Measurements from ENCODE around the gene THAP12.

The THAP12 gene

DNA sequence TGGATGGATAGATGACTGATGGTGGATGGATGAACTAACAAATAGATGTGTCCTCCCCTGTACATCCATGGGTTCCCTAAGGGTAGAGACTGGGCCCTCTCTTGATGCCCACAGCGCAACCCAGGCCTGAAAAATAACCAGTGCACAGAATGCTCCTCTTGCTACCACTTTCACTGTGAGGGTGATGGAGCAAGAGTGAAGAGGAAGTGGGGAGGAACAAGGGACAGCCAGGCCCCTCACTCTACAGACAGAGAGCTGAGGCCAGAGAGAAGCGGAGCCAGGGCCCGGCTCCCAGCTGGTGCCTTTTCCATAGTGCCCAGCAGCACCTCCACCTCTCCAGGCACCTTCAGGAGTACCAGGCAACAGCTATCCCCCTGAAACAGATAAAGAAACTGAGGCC, 67.7 kb downstream of the THAP12 start:
- no peak overlapping the region for H3K4me3 ChIP-seq (ENCODE audit: low read length)
- no peak for TF ChIP-seq ZNF274 (IDR thresholded peaks at IDR 0.05; ENCODE audit: low read depth, low read length)

DNA sequence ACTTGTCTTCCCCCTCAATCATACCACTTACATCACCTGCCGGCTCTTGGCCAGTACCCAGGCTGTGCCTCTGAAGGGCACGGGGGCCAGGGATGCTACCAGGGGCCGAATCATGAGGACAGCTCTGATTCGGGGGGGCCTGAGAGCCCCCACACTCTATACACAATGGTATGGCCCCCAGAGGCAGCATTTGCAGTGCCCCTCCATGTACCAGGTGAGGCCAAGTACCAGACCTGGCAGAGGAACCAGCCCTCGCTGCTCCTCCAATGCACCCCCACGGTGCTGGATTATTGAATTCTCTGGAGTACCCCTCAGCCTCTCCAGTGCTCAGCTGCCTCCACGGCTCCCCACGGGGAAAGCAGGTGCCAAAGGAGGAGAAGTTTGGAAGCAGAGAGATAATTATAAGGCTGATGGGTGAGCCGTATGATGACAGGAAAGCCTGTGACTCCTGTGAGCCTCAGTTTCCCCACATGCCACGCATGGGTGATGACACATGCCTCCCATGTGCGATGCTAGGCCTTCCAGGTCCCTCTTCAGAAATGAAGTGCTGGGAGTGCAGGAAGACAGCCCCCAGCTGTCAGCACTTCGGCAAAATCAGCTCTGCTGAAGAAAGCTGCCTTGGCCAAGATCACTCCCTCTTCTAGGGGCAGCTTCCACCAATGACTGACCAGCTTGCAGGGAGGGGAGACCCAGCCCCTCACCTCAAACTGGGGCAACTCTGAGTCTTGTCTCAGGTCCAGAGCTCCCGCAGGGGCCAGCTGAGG, 69.9 kb downstream of the THAP12 start:
- TF ChIP-seq ZNF274 (IDR thresholded peaks at IDR 0.05; ENCODE audit: low read depth, low read length) = no peak

DNA sequence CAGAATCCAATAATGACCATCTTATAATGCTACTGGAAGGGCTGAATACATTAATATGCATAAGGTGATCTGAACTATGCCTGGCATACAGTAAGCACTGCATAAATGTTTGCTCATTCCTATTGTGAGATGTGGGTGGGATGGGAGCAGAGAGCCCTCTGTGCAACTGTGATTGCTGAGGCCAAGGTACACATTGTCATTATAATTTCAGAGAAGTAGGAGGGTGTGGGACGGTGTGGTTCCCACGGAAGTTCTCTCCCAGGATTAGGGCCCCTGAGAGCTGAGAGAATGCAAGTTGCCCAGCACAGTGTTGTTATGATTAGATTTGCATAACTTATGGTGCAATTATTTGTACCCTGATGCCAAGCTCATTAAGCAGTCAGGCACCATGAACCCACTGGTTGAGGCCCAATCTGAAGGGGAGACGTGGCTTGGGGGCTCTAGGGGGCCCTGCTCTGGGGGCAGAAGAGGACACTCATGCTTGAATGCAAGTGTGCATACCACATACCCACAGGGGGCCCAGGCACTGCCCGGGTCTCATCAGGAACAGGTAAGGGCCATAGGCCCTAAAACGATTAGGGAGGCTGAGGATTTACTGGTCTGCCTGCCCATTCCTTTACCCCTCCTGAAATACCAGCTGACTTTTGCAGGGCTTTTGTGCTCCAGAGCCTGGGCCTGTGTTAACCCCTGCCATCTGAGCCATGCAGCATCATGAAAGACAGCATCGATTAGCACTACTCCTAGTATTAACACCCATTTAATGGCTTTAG, 72.8 kb downstream of the THAP12 start:
- H3K4me3 ChIP-seq (ENCODE audit: low read length) = no peak overlapping the region
- no peak for TF ChIP-seq ZNF274 (IDR thresholded peaks at IDR 0.05; ENCODE audit: low read depth, low read length)

More for the DNA sequence above, 69.9 kb downstream of the THAP12 start:
- no peak overlapping the region for H3K4me3 ChIP-seq (ENCODE audit: low read length)

- no peak for TF ChIP-seq ZNF274 (IDR thresholded peaks at IDR 0.05; ENCODE audit: low read depth, low read length)
Measured at GRCh38 chr11:76307396-76307795, 73.5 kb downstream of the THAP12 start.

GRCh38 chr11:76303399-76303798, 77.5 kb downstream of the THAP12 start:
- no peak for TF ChIP-seq ZNF274 (IDR thresholded peaks at IDR 0.05; ENCODE audit: low read depth, low read length)
- no peak overlapping the region for H3K4me3 ChIP-seq (ENCODE audit: low read length)

More at GRCh38 chr11:76307396-76307795, 73.5 kb downstream of the THAP12 start:
- no peak overlapping the region for H3K4me3 ChIP-seq (ENCODE audit: low read length)

- H3K4me3 ChIP-seq (ENCODE audit: low read length) = no peak overlapping the region
- no peak for TF ChIP-seq ZNF274 (IDR thresholded peaks at IDR 0.05; ENCODE audit: low read depth, low read length)
Measured at GRCh38 chr11:76302996-76303395, 77.9 kb downstream of the THAP12 start.

Data from GM08714 (cell line).